A549 treated with Hydrocortisone at 1 μM for 4 hours (cell line): ENCODE measurements around the gene KANSL1. TPM values are rescaled to one million over a fixed set of nuclear protein-coding genes. Genes with fewer than 3 reads are reported as not detected.

Experiments
- total RNA-seq: library from RNA; stranded (reverse); fragments of 200-300 nt; extraction: Qiagen RNA extraction; gene quantifications from 5 replicates; pipeline ENCODE4 v1.2.3, GENCODE V29; 2022

Gene KANSL1
- total RNA-seq = 22.6 to 25.7 TPM (median 23.6 TPM) in 5 replicates

GRCh38 chr17:46193151-46193625 is at the start of gene KANSL1:
Gene KANSL1, minus strand, starts transcription at chr17:46193429. Its CDS starts 21,286 bp downstream, at chr17:46172143.

GRCh38 chr17:45998987-45999899 is 194.0 kb downstream of the KANSL1 start, which contains the start of gene STH:
Gene STH, plus strand, starts transcription at chr17:45999250. Its CDS starts 30 bp downstream, at chr17:45999280.

Other genes starting within 250 kb of the KANSL1 start
- not detected in 5 replicates for gene STH, start 194.2 kb downstream of the KANSL1 start, total RNA-seq
- gene LRRC37A, start 101.7 kb upstream of the KANSL1 start, total RNA-seq = 0.60 to 1.1 TPM (median 0.94 TPM) in 5 replicates
- 4.8 to 7.3 TPM (median 6.5 TPM) in 5 replicates for gene ARL17B, start 168.3 kb upstream of the KANSL1 start, total RNA-seq